Stimulated activated CD8-positive, alpha-beta memory T cell treated with anti-CD3 and anti-CD28 coated beads, Interleukin-4, amount 100 ng/mL, for 48 hours (primary cell): ENCODE data around the gene PRTG.
"Not testable (repeated sequence)": the region's sequence is repeated elsewhere in the genome, so short reads cannot be mapped to it uniquely, and the experiment has no call there.

Experiments
- DNase-seq: peaks from one replicate; pipeline ENCODE4 v3.0.0-alpha.2; 2020

Gene PRTG

GRCh38 chr15:55698653-55699052 lies 44.3 kb downstream of the PRTG start:
- no peak for DNase-seq

- DNase-seq = no peak
These were observed 46.7 kb downstream of the PRTG start for GRCh38 chr15:55696221-55696620.

GRCh38 chr15:55695432-55695831 lies 47.5 kb downstream of the PRTG start:
- no peak for DNase-seq

- no peak for DNase-seq
These were observed 48.3 kb downstream of the PRTG start for GRCh38 chr15:55694652-55695150.

- DNase-seq = not testable (repeated sequence)
These were observed 49.8 kb downstream of the PRTG start for GRCh38 chr15:55693116-55693515.

GRCh38 chr15:55687792-55688191 lies 55.2 kb downstream of the PRTG start:
- no peak for DNase-seq

- DNase-seq = no peak
These were observed 57.7 kb downstream of the PRTG start for GRCh38 chr15:55685286-55685685.

- DNase-seq = no peak
These were observed 59.6 kb downstream of the PRTG start for GRCh38 chr15:55683376-55683775.

GRCh38 chr15:55681631-55682030 lies 61.3 kb downstream of the PRTG start:
- DNase-seq = no peak

GRCh38 chr15:55676507-55676906 lies 66.4 kb downstream of the PRTG start:
- no peak for DNase-seq

- DNase-seq = no peak
These were observed 69.7 kb downstream of the PRTG start for GRCh38 chr15:55673287-55673686.

- no peak for DNase-seq
These were observed 73.7 kb downstream of the PRTG start for GRCh38 chr15:55669270-55669669.

GRCh38 chr15:55665605-55666227 lies 77.2 kb downstream of the PRTG start:
- DNase-seq = no peak

- DNase-seq = no peak
These were observed 81.5 kb downstream of the PRTG start for GRCh38 chr15:55661428-55661827.

GRCh38 chr15:55660153-55660552 lies 82.8 kb downstream of the PRTG start:
- no peak for DNase-seq

GRCh38 chr15:55659481-55659880 lies 83.5 kb downstream of the PRTG start:
- no peak for DNase-seq

GRCh38 chr15:55658886-55659285 lies 84.1 kb downstream of the PRTG start:
- no peak for DNase-seq

- DNase-seq = no peak
These were observed 88.4 kb downstream of the PRTG start for GRCh38 chr15:55654561-55655031.

GRCh38 chr15:55652909-55653495 lies 90.0 kb downstream of the PRTG start:
- DNase-seq = no peak

GRCh38 chr15:55652359-55652758 lies 90.6 kb downstream of the PRTG start:
- no peak for DNase-seq

- DNase-seq = no peak
These were observed 93.9 kb downstream of the PRTG start for GRCh38 chr15:55649058-55649423.

- no peak for DNase-seq
These were observed 104.2 kb downstream of the PRTG start for GRCh38 chr15:55638764-55639163.

GRCh38 chr15:55637086-55637485 lies 105.9 kb downstream of the PRTG start:
- no peak for DNase-seq

- no peak for DNase-seq
These were observed 109.2 kb downstream of the PRTG start for GRCh38 chr15:55633731-55634130.

- DNase-seq = no peak
These were observed 110.5 kb downstream of the PRTG start for GRCh38 chr15:55632434-55632833.
